Cerebellar nuclear complex (tissue), 1 donor: ENCODE results near the gene DCC.

Experiments used
- DNase-seq, 2 experiments: peaks; one replicate each; lab custom pipeline; 2025; lab: John Stamatoyannopoulos, UW

Gene DCC

DNA sequence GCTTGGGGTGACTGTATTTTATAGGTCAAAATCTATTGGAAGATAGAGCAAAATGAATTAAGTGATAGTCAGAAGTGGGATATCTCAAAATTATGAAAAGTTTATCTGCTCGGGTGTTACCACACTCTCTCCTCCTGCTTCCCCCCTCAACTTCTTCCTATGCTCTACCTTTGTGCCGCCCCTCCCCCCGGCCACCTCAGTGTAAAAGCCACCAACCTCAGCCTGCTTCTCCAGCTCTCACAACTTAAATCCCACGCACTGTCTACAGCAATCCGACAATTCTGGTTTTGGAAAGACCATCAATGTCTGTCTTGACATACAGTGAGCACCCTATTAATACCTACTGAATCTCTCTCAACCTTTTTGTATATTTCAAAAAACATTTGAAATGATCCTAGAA is 164.6 kb downstream of the DCC start:
- DNase-seq, result no peak

DNA sequence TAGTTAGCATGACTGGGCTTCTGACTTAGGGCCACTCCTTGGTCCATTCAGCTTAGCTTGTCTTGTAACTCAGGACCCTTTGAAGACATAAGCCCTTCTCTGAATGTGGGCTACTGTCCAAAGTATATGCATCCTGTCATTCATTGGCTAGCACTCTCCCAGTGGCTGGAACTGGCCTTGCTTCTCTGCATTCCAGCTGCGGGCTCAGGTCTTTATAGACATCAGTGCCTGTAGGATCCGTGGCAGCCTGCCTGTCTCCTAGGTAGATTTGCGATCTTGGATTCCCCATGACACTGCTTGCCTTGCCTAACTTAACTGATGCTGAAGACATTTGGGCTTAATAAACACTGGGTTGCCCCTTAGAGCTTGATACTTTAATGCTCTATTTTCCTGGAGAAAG is 170.1 kb downstream of the DCC start:
- DNase-seq, result no peak

DNA sequence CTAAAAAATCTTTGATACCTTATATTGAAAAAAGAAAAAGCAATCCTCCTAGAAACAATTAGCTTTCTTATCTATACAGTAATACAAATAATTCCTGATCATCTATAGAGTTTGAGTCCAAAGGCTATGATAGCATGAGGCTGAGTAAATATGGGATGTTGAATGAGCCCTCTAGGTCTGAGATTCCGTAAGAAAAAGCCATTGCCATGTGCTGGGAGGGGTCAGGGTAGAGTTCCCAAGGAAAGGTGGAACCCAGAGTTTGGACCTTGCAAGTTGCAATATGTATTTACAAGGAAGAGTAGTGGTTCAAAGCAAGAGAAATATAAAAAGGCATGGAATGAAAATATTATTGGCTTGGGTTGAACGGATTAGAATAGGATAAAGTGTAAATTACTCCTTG is 178.1 kb downstream of the DCC start:
- DNase-seq, result no peak

DNA sequence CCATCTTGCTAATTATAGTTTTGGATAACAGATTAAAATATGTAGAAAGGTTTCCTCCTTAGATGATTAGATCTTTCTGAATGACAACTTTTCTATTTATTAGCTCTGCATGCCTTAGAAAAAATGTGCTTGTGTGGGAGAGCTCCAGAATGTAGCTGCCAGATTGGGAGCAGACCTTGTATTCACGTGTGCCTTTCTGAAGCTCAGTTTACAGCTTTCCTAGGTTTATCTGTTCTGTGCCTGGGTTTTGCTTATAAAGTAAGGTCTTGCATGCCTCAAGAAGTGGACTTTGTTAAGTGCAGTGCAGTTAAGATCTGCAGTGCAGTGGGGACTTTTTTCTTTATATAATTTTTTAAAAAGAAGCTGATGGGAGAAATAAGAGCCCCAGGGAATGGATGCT is 179.0 kb downstream of the DCC start:
- no peak for DNase-seq

DNA sequence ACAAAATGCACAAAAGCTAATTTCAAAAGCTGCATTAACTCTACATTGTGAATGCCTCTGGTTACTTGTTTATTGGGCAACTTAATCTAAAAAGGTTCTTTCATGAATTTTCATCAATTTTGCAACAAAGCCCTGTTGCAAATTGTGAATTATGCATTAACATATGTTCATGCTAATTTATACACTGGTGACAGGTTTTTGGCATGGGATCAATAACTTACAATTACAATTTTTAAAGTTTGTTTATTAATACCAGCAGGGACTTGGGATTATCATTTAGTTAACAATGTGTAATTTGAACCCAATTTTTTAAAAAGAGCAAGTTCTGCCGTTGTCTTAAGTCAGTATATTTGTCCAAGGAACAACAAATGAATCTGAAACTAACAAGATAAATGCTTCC is 183.6 kb downstream of the DCC start:
- DNase-seq, result no peak

DNA sequence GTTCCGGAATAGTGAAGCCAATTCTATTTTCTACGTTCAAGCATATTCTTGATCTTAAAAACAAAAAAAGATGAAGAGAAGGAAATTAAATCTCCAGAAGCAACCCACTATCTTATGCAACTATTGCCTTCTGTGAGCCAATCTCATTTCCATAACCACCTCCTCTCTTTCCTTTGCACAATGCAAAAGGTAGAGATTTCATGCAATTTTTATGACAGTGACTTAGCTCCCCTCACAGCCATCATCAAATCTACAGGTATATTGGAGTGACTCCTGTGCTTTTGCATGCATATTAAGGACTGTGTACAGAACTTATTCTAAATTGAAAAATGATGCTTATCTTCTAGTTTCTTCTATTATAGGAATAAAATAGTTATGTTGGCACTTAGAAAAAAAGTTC is 191.8 kb downstream of the DCC start:
- DNase-seq, result no peak

DNA sequence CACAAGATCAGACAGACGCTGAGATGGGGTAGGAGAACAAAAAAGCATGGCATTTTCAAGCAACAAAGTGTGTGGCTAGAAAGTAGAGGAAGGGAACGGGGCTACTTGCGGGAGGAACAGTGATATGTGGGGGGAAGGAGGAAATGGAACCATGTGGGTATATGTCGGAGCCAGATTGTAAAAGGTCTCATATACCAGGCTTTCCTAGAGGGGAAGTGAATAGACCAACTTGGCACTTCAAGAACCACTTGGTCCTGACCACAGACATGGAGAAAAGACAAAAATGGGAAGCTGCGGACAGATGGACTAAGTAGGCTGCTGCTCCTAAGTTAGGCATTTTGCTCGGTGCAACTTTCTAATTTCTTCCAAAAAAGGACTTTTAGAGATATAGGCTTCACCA is 196.0 kb downstream of the DCC start:
- DNase-seq, result no peak

DNA sequence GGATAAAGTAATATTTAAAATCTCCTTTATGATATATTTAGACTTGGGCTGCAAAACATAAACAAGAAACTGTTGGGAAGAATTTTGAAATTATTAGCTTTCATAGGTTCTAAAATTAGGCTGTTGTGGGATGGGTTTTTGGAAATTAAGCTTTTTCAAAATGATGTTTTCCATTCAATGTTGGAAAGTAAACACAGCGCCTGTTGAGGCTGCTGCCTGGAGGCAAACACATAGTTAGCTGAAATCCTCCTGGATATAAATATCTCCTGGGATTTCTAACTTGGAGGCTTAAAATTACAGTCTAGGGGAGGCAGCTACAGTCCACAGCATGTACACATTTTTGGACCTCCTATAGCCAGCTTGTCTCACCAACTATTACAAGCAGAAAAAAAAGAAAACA is 197.3 kb downstream of the DCC start:
- no peak for DNase-seq

DNA sequence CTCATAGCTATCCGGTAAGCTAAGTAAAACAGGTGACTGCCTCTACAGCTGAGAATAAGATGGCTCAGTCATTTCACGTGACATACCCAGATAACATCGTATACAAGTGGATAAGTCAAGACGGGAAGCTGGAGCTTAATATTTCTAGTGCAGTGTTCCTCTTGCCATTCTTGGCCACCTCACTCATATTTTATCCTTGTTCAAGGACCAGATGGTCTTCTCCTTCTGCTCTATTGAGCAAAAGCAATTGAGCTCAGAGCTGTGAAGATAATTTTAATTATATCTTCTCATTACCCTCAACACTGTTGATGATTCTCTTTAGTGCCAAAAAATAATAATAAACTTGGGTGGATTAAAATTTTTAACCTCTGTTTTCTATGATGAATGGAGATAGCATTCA is 201.1 kb downstream of the DCC start:
- no peak for DNase-seq

DNA sequence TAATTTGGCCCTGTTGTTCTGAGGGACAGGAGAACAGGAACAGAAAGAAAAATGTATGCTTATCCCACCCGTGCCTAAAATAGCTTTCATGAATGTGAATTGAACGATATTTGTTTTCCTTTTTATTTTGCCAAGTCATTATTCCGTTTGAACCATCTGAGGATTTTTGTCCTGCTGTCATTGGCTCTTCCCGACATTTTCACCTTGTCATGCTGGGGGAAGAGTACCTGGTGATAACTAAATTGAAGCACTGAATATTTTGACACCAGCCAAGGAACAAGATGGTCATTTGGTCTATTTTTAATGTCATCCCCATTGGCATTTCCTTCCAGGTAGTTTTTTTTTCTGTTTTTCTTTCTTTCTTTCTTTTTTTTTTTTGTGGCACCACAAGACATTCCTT is 204.1 kb downstream of the DCC start:
- no peak for DNase-seq

DNA sequence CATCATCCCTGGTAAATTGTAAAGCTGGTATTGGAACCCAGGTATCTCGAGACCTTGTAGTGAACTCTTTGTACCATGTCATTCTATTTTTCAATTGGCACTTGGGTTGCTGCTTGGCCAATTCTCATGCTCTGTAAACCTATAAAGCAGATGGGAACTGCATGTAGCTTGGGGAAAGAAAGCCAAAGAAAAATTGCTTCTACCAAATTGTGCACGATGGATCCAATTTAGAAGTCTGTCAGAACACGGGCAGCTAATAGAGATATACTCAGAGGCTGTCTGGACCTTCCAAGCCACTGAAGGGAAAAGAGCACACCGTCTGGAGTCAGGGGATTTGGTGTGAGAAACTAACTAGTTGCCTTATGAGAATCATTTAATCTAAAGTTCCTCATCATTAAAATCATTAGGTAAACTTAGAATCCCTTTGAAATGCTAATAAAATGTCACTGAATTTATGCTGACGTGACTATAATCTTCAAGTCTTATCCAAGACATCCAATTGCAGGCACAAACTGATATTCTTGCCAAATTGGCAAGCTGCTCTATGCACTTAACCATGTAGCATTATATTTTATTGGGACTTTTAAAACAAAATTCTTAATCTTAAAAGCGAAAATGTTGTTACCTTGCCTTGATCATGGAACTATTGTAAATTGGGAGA is 206.8 kb downstream of the DCC start:
- DNase-seq, result no peak

DNA sequence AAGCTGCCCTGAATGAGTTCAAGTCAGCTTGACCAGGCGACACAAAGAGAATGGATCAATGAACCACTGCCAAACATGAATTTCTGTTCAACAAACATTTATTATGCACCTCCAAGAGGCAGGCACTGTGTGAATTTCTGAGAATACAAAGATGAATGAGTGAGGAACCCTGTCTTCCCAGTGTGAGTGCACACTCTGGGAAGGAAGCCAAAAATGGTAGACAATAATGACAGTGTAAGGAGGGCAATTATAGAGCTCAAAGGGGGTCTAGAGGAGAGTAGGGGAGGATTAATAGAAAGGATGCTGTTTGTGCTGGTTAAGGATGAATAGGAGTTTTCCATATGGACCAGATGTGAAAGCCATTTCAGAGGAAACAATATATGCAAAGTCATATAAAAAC is 213.4 kb downstream of the DCC start:
- DNase-seq, result no peak

DNA sequence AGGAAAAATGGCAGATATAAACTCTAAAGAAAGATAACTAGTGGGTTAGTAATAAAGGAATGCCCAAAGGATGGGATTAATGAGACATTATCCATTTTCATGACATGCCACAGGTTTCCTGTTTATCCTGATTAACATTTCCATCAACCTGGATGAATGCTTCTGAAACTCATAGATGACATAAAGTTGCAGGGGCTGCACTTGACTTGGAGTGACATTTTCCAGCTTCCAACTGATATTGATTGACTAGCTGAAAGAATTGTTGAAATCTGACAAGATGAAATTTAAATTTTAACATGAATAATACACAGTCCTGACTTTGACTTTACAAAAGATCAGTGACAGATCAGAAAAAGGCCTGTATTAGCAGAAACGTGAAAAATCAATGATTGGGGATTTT is 214.2 kb downstream of the DCC start:
- no peak for DNase-seq

DNA sequence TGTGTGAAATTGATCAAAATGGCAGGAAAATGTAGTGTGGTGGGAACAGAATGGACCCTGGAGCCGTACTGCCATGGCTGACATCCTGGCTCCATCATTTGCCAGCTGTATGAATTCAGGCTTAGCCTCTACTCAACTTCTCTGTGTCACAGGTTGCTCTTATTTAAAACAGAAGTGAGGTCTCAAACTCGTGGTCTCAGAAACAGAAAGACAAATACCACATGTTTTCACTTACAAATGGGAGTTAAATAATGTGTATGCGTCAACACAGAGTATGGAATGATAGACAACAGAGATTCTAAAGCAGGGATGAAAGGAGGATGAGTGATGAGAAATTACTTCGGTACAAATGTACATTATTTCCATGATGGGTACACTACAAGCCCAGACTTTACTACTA is 227.4 kb downstream of the DCC start:
- DNase-seq, result no peak

DNA sequence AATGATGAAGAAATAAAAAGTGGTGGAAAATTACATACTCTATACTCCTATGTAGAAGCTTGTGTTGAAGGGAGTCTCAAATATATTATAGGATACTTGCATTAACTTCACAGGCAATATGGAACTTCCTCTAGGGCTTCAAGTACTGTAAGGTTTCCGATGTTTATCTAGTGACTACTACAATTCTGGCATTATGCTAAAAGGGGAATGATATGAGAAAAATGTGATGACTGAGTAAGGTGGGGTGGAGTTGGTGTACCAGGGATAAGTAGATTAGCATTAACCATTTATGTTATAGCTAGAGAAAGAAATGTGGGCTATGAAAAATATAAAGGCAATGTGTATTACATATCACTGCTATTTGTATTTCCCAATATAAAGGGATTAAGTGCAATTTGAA is 229.5 kb downstream of the DCC start:
- no peak for DNase-seq

DNA sequence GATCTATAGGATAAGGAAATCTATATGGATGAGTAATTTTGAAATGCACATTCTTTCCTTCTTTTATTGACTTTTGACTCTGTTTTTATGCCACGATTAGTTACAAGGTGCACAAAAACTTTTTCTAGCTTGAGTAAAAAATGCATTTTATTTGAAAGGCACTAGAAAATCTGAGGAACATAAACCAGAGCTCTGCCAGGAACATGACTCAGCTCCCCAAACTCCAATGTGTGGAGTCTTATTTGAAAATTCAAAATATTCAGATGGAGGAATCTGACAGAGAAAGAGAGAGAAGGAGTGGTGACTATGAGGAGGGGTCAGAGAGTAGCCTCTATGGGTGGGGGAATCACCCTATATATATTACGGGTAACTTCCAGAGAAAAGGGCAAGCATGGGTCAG is 231.0 kb downstream of the DCC start:
- DNase-seq, result no peak

DNA sequence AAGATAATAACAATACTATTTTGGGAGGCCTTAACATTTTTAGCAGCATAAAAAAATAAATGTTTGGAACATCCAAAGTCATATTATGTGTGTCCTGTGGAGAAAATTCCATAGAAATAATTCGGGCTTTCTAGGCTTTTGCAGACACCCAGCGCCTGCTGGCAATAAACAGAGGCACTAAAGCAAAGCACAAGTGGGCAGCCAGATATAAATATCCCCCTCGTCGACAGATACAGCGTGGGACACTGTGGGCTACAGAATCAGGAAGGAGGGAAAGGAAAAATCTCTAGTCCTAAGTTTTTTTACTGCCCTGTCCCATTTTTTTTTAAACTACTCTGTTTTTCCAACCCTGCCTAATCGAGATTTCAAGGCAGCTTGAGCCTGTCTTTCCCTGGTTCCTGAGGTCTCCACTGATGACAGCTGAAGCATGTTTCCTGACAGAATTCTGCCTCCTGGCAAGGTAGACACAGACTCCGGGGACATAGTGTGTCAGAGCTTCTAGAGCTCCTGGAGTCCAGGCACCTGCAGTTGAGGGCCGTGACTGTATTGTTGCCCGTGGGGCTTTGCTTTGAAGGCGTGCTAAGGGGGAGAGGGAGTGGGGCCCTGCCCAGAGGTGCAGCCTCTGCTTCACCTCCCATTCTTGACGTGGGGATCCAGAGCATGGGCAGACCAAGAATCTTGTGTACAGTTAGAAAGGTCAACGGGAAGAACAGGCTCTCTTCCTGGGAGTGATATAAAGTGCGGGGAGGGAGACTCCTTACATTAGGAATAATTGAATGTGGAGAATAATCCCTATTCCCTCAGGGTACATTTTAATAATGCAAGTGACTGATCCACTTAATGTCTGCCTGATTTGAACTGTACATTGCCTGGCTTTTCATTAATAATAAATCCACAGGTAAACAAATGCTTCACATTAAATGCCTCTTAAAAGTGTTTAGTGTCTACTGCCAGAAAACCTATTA is 232.3 kb downstream of the DCC start:
- DNase-seq, result no peak

DNA sequence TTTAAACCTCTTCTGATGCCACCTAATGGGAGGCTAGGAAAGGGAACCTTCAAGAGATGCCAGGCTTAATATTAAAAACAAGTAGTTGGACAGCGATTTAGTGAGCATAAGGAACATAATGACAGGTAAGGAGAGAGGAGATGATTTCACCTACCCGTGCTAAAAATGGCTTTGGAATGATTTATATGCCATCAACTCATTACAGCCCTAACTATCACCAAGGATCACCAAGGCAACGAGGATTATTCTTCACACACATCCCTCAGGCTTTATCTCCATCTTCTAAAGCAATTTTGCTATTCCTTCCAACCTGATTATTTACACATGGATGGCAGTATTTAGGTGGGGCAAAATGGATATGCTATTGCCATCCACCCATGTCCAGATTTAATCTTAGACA is 237.8 kb downstream of the DCC start:
- DNase-seq, result no peak

DNA sequence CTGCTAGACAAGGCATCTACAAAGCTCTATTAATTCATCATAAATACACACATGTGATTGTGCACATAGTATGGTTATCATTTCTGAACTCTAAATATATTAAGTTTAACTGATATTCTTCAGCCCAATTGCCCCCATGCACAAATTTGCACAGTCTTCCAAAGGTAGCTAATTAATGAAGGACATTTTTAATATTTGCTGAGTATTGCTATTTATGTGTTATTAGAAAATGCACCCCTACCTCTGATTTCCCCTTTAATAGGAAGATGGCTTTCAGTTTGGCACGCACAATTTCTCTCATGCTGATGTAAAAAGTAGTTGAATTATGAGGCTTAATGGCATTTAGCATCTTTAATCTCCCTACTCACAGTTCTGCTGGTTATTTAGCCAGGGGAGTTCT is 242.1 kb downstream of the DCC start:
- no peak for DNase-seq

DNA sequence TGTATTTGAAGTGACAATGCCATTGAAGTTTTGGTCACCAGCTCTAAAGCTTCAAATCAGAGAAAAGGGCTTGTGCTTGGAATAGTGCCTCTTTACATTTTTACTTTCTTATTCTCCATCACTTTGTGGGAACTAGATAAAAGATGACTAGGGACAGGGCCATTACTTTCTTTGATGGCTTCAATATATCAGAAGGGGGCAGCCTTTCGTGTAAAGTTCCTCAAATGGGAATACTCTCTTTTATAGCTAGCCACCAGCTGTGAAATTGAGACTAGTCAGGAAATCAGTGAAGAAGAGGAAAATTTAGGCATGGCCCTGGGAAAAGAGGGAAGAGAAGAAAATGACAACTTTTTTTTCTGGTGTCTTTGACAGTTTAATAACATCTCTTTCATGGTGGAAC is 242.5 kb downstream of the DCC start:
- DNase-seq, result no peak

DNA sequence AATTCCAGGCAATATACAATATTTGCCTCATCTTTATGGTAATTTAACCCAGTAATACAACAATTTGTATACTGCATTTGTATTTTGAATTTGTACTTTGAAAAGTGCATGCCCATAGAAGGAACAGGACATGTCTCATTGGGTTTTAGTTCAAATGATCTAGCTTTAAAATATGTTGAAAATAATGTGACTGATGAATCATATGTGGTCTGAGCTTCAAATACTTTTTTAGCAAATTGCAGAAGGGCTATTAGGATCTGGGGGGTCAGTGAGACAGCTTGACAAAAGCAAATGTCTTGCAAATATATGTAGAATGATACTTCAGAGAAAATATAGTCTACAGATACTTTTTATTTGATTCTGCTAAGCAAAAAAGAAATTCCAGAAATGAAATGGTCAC is 248.9 kb downstream of the DCC start:
- no peak for DNase-seq

DNA sequence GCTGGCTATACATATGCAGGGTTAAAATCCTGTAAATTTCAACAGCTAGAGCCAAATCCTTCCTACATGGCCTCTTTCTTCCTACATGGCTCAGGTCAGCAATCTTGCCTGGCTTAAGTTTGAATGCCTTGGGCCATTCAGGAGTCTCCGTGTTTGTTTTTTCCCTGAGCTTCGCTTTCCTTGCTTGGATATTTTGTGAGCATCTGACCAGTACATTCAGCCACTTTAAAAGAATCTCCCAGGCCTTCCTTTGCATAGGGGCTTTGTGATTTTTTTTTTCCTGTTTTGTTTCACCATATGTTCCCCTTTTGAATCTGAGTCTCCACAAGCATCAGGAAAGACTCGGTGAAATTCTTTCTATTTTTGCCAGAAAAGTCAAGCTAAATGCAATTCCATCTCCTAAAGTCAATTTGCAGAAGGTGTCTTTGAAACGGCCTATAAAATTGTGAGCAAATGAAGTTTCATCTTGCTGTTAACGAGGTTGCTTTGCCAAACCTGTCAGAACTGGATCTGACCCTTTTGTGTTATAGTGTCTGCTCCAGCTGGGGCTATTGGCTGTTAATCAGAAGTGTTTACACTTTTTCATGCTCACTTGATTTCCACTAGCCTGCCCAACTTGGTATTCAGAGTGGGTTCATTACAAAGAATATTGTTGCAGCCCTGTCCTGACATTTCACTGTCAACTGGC is 256.9 kb downstream of the DCC start:
- no peak for DNase-seq

DNA sequence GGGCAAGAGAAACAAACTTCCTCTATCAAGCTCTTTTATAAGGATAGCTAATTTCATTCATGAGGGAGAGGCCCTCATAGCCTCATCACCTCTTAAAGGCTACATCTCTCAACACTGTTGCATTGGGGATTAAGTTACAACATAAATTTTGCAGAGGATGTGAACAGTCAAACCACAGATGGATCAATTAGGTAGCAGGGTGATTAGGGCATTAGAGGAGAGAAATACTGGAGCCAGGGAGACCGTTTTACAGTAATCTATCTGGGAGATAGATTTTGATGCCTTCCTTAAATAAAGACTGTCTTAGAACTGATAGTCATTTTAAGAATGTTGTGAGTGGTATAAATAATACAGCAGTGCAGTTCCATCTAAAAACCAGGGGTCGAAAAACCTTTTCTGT is 258.9 kb downstream of the DCC start:
- no peak for DNase-seq
